Measurements from ENCODE around the gene MAP2K2. TPM values are rescaled to one million over a fixed set of nuclear protein-coding genes. Genes with fewer than 3 reads are reported as not detected.

The MAP2K2 gene
- total RNA-seq, 1 donor from 2014 or later = 154 TPM

GRCh38 chr19:4061683-4062418 is 62.1 kb downstream of the MAP2K2 start:
- peaks cover 2% of the 10 kb centered on the region for H3K4me1 Mint-ChIP-seq (ENCODE audit: low read depth)
- DNase-seq (ENCODE audit: low spot score, unreplicated experiment) = no peak
- H3K4me3 Mint-ChIP-seq (ENCODE audit: low read depth) = no peak overlapping the region
- no peak overlapping the region for H3K27ac Mint-ChIP-seq
- H3K27me3 Mint-ChIP-seq = no peaks in the 10 kb centered on the region
- no peaks in the 10 kb centered on the region for H3K36me3 Mint-ChIP-seq (ENCODE audit: insufficient read depth)
- TF ChIP-seq CTCF (IDR thresholded peaks at IDR 0.05; ENCODE audit: unreplicated experiment) = no peak
- no peaks in the 10 kb centered on the region for H3K9me3 Mint-ChIP-seq (ENCODE audit: low read depth)

- Mint-ChIP-seq H3K4me1 (ENCODE audit: low read depth) (peaks cover 2% of the 10 kb centered on the region), H3K27ac (no peak overlapping the region), H3K9me3 (ENCODE audit: low read depth) (no peaks in the 10 kb centered on the region), H3K4me3 (ENCODE audit: low read depth) (no peak overlapping the region), H3K27me3 (no peaks in the 10 kb centered on the region), H3K36me3 (ENCODE audit: insufficient read depth) (no peaks in the 10 kb centered on the region)
- TF ChIP-seq CTCF (IDR thresholded peaks at IDR 0.05; ENCODE audit: unreplicated experiment) = no peak
- DNase-seq (ENCODE audit: low spot score, unreplicated experiment) = no peak
Observed at GRCh38 chr19:4061178-4061682, 62.7 kb downstream of the MAP2K2 start.

GRCh38 chr19:4060621-4061177 is 63.2 kb downstream of the MAP2K2 start:
- H3K4me1 Mint-ChIP-seq (ENCODE audit: low read depth) = peaks cover 2% of the 10 kb centered on the region
- H3K36me3 Mint-ChIP-seq (ENCODE audit: insufficient read depth) = no peaks in the 10 kb centered on the region
- H3K9me3 Mint-ChIP-seq (ENCODE audit: low read depth) = no peaks in the 10 kb centered on the region
- TF ChIP-seq CTCF (IDR thresholded peaks at IDR 0.05; ENCODE audit: unreplicated experiment) = no peak
- peak overlapping the region; percentile 85 for H3K27ac Mint-ChIP-seq
- H3K27me3 Mint-ChIP-seq = no peaks in the 10 kb centered on the region
- H3K4me3 Mint-ChIP-seq (ENCODE audit: low read depth) = no peak overlapping the region
- DNase-seq (ENCODE audit: low spot score, unreplicated experiment) = no peak

GRCh38 chr19:4059891-4060620 is 63.9 kb downstream of the MAP2K2 start:
- no peak overlapping the region for H3K4me3 Mint-ChIP-seq (ENCODE audit: low read depth)
- H3K9me3 Mint-ChIP-seq (ENCODE audit: low read depth) = no peaks in the 10 kb centered on the region
- no peak for DNase-seq (ENCODE audit: low spot score, unreplicated experiment)
- peaks cover 2% of the 10 kb centered on the region for H3K4me1 Mint-ChIP-seq (ENCODE audit: low read depth)
- peaks cover 4% of the 10 kb centered on the region for H3K36me3 Mint-ChIP-seq (ENCODE audit: insufficient read depth)
- TF ChIP-seq CTCF (IDR thresholded peaks at IDR 0.05; ENCODE audit: unreplicated experiment) = no peak
- peak overlapping the region; percentile 85 for H3K27ac Mint-ChIP-seq
- no peaks in the 10 kb centered on the region for H3K27me3 Mint-ChIP-seq

- Mint-ChIP-seq H3K4me1 (ENCODE audit: low read depth) (peaks cover 2% of the 10 kb centered on the region), H3K27ac (no peak overlapping the region), H3K4me3 (ENCODE audit: low read depth) (no peak overlapping the region), H3K9me3 (ENCODE audit: low read depth) (no peaks in the 10 kb centered on the region), H3K36me3 (ENCODE audit: insufficient read depth) (peaks cover 4% of the 10 kb centered on the region), H3K27me3 (no peaks in the 10 kb centered on the region)
- no peak for DNase-seq (ENCODE audit: low spot score, unreplicated experiment)
- no peak for TF ChIP-seq CTCF (IDR thresholded peaks at IDR 0.05; ENCODE audit: unreplicated experiment)
Observed at GRCh38 chr19:4059453-4059871, 64.5 kb downstream of the MAP2K2 start.
